GM19238 (cell line): ENCODE measurements around the gene FBLN5.
"Not testable (repeated sequence)": the region's sequence is repeated elsewhere in the genome, so short reads cannot be mapped to it uniquely, and the experiment has no call there.

Source experiments
- DNase-seq: peaks from one replicate; pipeline ENCODE4 v3.0.0; 2011; ENCODE audit warnings: low spot score; ENCODE audit not compliant: insufficient read length

Gene FBLN5

GRCh38 chr14:91910196-91910595 is 37.3 kb downstream of the FBLN5 start:
- no peak for DNase-seq

- no peak for DNase-seq
Observed at GRCh38 chr14:91906374-91906773, 41.1 kb downstream of the FBLN5 start.

- DNase-seq = no peak
Observed at GRCh38 chr14:91904956-91905645, 42.4 kb downstream of the FBLN5 start.

- no peak for DNase-seq
Observed at GRCh38 chr14:91904483-91904882, 43.0 kb downstream of the FBLN5 start.

GRCh38 chr14:91903070-91903469 is 44.4 kb downstream of the FBLN5 start:
- DNase-seq = no peak

GRCh38 chr14:91902336-91902735 is 45.2 kb downstream of the FBLN5 start:
- no peak for DNase-seq

GRCh38 chr14:91901449-91902226 is 45.9 kb downstream of the FBLN5 start:
- no peak for DNase-seq

- DNase-seq = no peak
Observed at GRCh38 chr14:91899806-91900205, 47.7 kb downstream of the FBLN5 start.

GRCh38 chr14:91899213-91899612 is 48.3 kb downstream of the FBLN5 start:
- DNase-seq = no peak

GRCh38 chr14:91898372-91898771 is 49.1 kb downstream of the FBLN5 start:
- DNase-seq = no peak

- not testable (repeated sequence) for DNase-seq
Observed at GRCh38 chr14:91897716-91898115, 49.8 kb downstream of the FBLN5 start.

GRCh38 chr14:91897106-91897701 is 50.3 kb downstream of the FBLN5 start:
- no peak for DNase-seq

GRCh38 chr14:91896419-91896818 is 51.1 kb downstream of the FBLN5 start:
- no peak for DNase-seq

GRCh38 chr14:91893669-91894068 is 53.8 kb downstream of the FBLN5 start:
- DNase-seq = no peak

- DNase-seq = peak; percentile 23
Observed at GRCh38 chr14:91893007-91893406, 54.5 kb downstream of the FBLN5 start.

GRCh38 chr14:91891721-91892220 is 55.7 kb downstream of the FBLN5 start:
- no peak for DNase-seq

- DNase-seq = no peak
Observed at GRCh38 chr14:91891101-91891500, 56.4 kb downstream of the FBLN5 start.

GRCh38 chr14:91890291-91890749 is 57.2 kb downstream of the FBLN5 start:
- no peak for DNase-seq

GRCh38 chr14:91889477-91890211 is 57.9 kb downstream of the FBLN5 start:
- DNase-seq = no peak

GRCh38 chr14:91888641-91889476 is 58.6 kb downstream of the FBLN5 start:
- no peak for DNase-seq

GRCh38 chr14:91886961-91887360 is 60.5 kb downstream of the FBLN5 start:
- no peak for DNase-seq
